Ammon's horn (tissue), 1 donor: ENCODE results near the gene FRMD4A.

Source experiments
- DNase-seq: peaks from one replicate; pipeline ENCODE4 v3.0.0-alpha.2; 2016; ENCODE audit warnings: low spot score

Gene FRMD4A

GRCh38 chr10:13615650-13616300 lies 714.9 kb downstream of the FRMD4A start:
- no peak for DNase-seq

GRCh38 chr10:13614530-13615332 lies 716.0 kb downstream of the FRMD4A start:
- DNase-seq, result no peak

- DNase-seq, result peak; percentile 79
Measured at GRCh38 chr10:13613519-13613918, 717.2 kb downstream of the FRMD4A start.

GRCh38 chr10:13612654-13613373 lies 717.9 kb downstream of the FRMD4A start:
- no peak for DNase-seq

- peak; percentile 52 for DNase-seq
Measured at GRCh38 chr10:13608246-13608853, 722.4 kb downstream of the FRMD4A start.

GRCh38 chr10:13604357-13605040 lies 726.2 kb downstream of the FRMD4A start:
- DNase-seq, result no peak

GRCh38 chr10:13597909-13598308 lies 732.8 kb downstream of the FRMD4A start:
- DNase-seq, result no peak

GRCh38 chr10:13594641-13595040 lies 736.1 kb downstream of the FRMD4A start:
- no peak for DNase-seq
